Fibroblast of lung (primary cell): ENCODE results near the gene LAMB1. TPM values are rescaled to one million over a fixed set of nuclear protein-coding genes. Genes with fewer than 3 reads are reported as not detected.

Experiments used
- DNase-seq, 2 donors: peaks; one replicate each; pipeline versions ENCODE4 v3.0.0 to v3.0.0-alpha.2; 2010; ENCODE audit warnings: low read depth in 2 of 2
- H2AFZ ChIP-seq: 2 replicates; pipeline ENCODE4 v1.5.1; 2012; ENCODE audit warnings: low read length, control low read depth, inconsistent platforms
- H3K27ac ChIP-seq: 2 replicates; pipeline ENCODE4 v1.5.1; 2011; ENCODE audit warnings: low read length, control low read depth; ENCODE audit not compliant: insufficient read depth
- H3K27me3 ChIP-seq: 2 replicates; pipeline ENCODE4 v1.5.1; 2011; ENCODE audit warnings: mild to moderate bottlenecking, low read length; ENCODE audit not compliant: control insufficient read depth, insufficient read depth
- H3K36me3 ChIP-seq: 2 replicates; pipeline ENCODE4 v1.5.1; 2011; ENCODE audit warnings: low read length; ENCODE audit not compliant: control insufficient read depth, insufficient read depth
- H3K4me1 ChIP-seq: 2 replicates; pipeline ENCODE4 v1.5.1; 2011; ENCODE audit warnings: low read length; ENCODE audit not compliant: control insufficient read depth, insufficient read depth; ENCODE audit errors: extremely low read depth
- H3K4me2 ChIP-seq: 2 replicates; pipeline ENCODE4 v1.5.1; 2011; ENCODE audit warnings: low read length, control low read depth; ENCODE audit not compliant: insufficient read depth; ENCODE audit errors: extremely low read depth
- H3K4me3 ChIP-seq, 4 experiments: fragments of 200-600 bp in 1 of 4; sonication (generic) in 1 of 4; replicated peaks in 1 of 4; 2 replicates each; pipeline ENCODE4 v1.5.1; 2011 to 2016; ENCODE audit warnings: low read length in 4 of 4, low read depth in 3 of 4, mild to moderate bottlenecking in 3 of 4, control low read depth in 2 of 4, inconsistent platforms in 1 of 4, mixed read lengths in 1 of 4; ENCODE audit not compliant: insufficient read depth in 1 of 4; ENCODE audit errors: control extremely low read depth in 1 of 4
- H3K79me2 ChIP-seq: 2 replicates; pipeline ENCODE4 v1.5.1; 2012; ENCODE audit warnings: mild to moderate bottlenecking, low read length, inconsistent platforms; ENCODE audit not compliant: control insufficient read depth, insufficient read depth
- H3K9ac ChIP-seq: 2 replicates; pipeline ENCODE4 v1.5.1; 2011; ENCODE audit warnings: mild to moderate bottlenecking, low read length, control low read depth; ENCODE audit not compliant: insufficient read depth
- H3K9me3 ChIP-seq: 2 replicates; pipeline ENCODE4 v1.5.1; 2012; ENCODE audit warnings: low read depth, low read length; ENCODE audit not compliant: control insufficient read depth, insufficient read depth
- H4K20me1 ChIP-seq: 2 replicates; pipeline ENCODE4 v1.5.1; 2011; ENCODE audit warnings: low read length; ENCODE audit not compliant: control insufficient read depth, insufficient read depth; ENCODE audit errors: extremely low read depth
- EZH2 ChIP-seq: IDR thresholded peaks from 2 replicates; pipeline ENCODE4 v1.5.1; 2012; ENCODE audit warnings: low read length, control low read depth, mild to moderate bottlenecking; ENCODE audit errors: missing control alignments
- polyA plus RNA-seq, 2 donors: library from polyadenylated mRNA; depleted of rRNA in 1 of 2; stranded (reverse) in 1 of 2; unstranded in 1 of 2; fragments of >200 nt; gene quantifications; 2 replicates each; pipeline ENCODE4 v1.2.1, GENCODE V29; 2011 to 2012; ENCODE audit warnings: missing spikeins in 1 of 2
- total RNA-seq: library from RNA; depleted of rRNA; stranded (reverse); fragments of >200 nt; gene quantifications from 2 replicates; pipeline ENCODE4 v1.2.1, GENCODE V29; 2014
- TF ChIP-seq, protein P1 (sequence below), 2 donors: IDR thresholded peaks in 1 of 2; conservative IDR thresholded peaks in 1 of 2; 1 replicate in 1 of 2; 2 replicates in 1 of 2; pipeline ENCODE4 v1.5.1; 2011 to 2012; ENCODE audit warnings: low read length in 2 of 2, control low read depth in 1 of 2, inconsistent platforms in 1 of 2, low read depth in 1 of 2, mild to moderate bottlenecking in 1 of 2

Gene LAMB1
- total and polyA plus RNA-seq, 2 donors (not counting 1 experiment from before 2014, with no cell fraction given): 428 to 516 TPM

DNA sequence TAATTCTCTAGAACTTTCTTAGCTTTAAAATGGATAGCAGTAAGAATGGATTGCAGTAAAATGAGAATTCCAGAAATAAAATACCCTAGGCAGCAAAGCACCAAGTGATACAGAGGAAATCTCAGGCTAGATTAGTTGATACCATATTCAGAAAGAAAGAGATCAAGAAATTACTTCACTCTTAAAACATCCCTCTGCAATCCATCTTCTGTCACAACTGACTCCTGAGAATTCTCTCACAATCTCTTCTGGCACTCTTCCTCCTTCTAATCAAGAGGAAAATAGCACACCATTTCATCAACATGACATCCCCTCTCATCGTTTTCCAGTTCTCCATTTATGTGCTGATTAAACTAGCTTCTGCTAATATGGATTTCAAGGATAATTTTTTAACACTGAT, 42.2 kb upstream of the LAMB1 start:
- Histone ChIP-seq H3K9ac (no peak overlapping the region), H3K27ac (no peak overlapping the region), H4K20me1 (no peaks in the 10 kb centered on the region), H3K4me3 (no peak overlapping the region), H2AFZ (no peak overlapping the region), H3K4me2 (no peak overlapping the region), H3K27me3 (no peaks in the 10 kb centered on the region), H3K9me3 (no peaks in the 10 kb centered on the region), H3K36me3 (no peaks in the 10 kb centered on the region), H3K79me2 (no peaks in the 10 kb centered on the region), H3K4me1 (no peaks in the 10 kb centered on the region)
- peak; percentile 71 to 90 for DNase-seq
- TF ChIP-seq, protein P1, sequence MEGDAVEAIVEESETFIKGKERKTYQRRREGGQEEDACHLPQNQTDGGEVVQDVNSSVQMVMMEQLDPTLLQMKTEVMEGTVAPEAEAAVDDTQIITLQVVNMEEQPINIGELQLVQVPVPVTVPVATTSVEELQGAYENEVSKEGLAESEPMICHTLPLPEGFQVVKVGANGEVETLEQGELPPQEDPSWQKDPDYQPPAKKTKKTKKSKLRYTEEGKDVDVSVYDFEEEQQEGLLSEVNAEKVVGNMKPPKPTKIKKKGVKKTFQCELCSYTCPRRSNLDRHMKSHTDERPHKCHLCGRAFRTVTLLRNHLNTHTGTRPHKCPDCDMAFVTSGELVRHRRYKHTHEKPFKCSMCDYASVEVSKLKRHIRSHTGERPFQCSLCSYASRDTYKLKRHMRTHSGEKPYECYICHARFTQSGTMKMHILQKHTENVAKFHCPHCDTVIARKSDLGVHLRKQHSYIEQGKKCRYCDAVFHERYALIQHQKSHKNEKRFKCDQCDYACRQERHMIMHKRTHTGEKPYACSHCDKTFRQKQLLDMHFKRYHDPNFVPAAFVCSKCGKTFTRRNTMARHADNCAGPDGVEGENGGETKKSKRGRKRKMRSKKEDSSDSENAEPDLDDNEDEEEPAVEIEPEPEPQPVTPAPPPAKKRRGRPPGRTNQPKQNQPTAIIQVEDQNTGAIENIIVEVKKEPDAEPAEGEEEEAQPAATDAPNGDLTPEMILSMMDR (conservative IDR thresholded peaks at IDR 0.05 in 1 of 2, IDR thresholded peaks at IDR 0.05 in 1 of 2; ENCODE audit: low read depth in 1 of 2, low read length in 2 of 2): no peak
- no peak for TF ChIP-seq EZH2

DNA sequence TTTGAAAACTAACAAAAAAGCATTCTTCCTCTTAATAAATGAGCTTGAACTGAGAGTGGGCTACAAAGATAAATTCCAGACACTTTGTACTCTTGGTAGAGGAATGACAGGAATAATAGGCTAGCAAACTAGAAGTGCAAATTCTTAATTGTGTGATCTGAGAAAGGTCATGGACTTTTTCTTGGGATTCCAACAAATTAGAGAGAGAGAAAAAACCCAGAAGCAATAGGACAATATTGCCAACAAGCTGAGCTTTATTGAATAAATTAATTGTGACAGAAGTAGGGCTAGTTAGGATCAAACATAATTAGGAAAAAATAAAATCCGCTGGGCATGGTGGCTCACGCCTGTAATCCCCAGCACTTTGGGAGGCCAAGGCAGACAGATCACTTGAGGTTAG, 41.4 kb upstream of the LAMB1 start:
- Histone ChIP-seq H3K4me3 (no peak overlapping the region), H3K79me2 (no peaks in the 10 kb centered on the region), H2AFZ (no peak overlapping the region), H3K36me3 (no peaks in the 10 kb centered on the region), H3K27ac (no peak overlapping the region), H3K27me3 (no peaks in the 10 kb centered on the region), H3K4me1 (no peaks in the 10 kb centered on the region), H3K9me3 (no peaks in the 10 kb centered on the region), H4K20me1 (no peaks in the 10 kb centered on the region), H3K9ac (no peak overlapping the region), H3K4me2 (no peak overlapping the region)
- TF ChIP-seq, protein P1 (conservative IDR thresholded peaks at IDR 0.05 in 1 of 2, IDR thresholded peaks at IDR 0.05 in 1 of 2; ENCODE audit: low read depth in 1 of 2, low read length in 2 of 2): no peak
- peak in 1 of 2 donors; percentile 10 for DNase-seq

DNA sequence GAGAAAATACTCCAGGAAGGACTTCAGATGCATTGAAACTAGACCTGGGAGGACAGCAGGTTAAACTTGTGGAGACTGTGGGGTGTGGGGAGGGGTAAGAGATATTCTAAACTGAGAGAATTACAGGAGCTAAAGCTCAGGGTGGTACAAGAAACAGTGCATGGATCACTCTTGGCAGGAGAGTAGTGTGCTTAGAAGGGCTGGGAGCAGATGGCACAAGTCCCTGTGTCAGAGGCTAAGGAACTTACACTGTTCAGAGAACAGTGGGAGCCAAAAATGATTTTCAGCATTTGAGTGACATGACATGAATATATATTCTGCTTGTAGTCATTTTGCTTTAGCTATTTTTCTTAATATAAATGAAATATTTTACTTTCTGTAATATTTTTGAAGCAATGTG, 36.0 kb upstream of the LAMB1 start:
- Histone ChIP-seq H3K79me2 (no peaks in the 10 kb centered on the region), H3K4me2 (no peak overlapping the region), H3K4me3 (no peak overlapping the region), H3K36me3 (no peaks in the 10 kb centered on the region), H3K9ac (no peak overlapping the region), H3K9me3 (no peaks in the 10 kb centered on the region), H3K27ac (no peak overlapping the region), H3K4me1 (no peaks in the 10 kb centered on the region), H3K27me3 (no peaks in the 10 kb centered on the region), H2AFZ (no peak overlapping the region), H4K20me1 (no peaks in the 10 kb centered on the region)
- no peak for TF ChIP-seq EZH2
- TF ChIP-seq, protein P1 (conservative IDR thresholded peaks at IDR 0.05 in 1 of 2, IDR thresholded peaks at IDR 0.05 in 1 of 2; ENCODE audit: low read depth in 1 of 2, low read length in 2 of 2): no peak
- no peak for DNase-seq
